Measurements from ENCODE around the gene OR5H6.
"Not testable (repeated sequence)": the region's sequence is repeated elsewhere in the genome, so short reads cannot be mapped to it uniquely, and the experiment has no call there.

OR5H6 gene

GRCh38 chr3:98263944-98264343 lies at the start of gene OR5H6:
Gene OR5H6 (plus strand): TSS chr3:98264244. CDS start chr3:98264333, 89 bp downstream.
- Mint-ChIP-seq H3K4me1 (no peaks in the 10 kb centered on the region), H3K27me3 (no peaks in the 10 kb centered on the region), H3K27ac (no peak within 1 kb of the TSS), H3K4me3 (no peak within 1 kb of the TSS), H3K9me3 (no peaks in the 10 kb centered on the region), H3K36me3 (ENCODE audit: low read depth) (no peaks in the 10 kb centered on the region)
- no peak for DNase-seq
- no peak for ATAC-seq

GRCh38 chr3:98215051-98215450 lies 49.0 kb upstream of the OR5H6 start:
- H3K4me1 Mint-ChIP-seq = no peaks in the 10 kb centered on the region
- DNase-seq = no peak
- no peak overlapping the region for H3K27ac Mint-ChIP-seq
- H3K9me3 Mint-ChIP-seq = peaks cover 4% of the 10 kb centered on the region
- H3K27me3 Mint-ChIP-seq = peaks cover 2% of the 10 kb centered on the region
- ATAC-seq = no peak
- H3K4me3 Mint-ChIP-seq = no peak overlapping the region
- H3K36me3 Mint-ChIP-seq (ENCODE audit: low read depth) = no peaks in the 10 kb centered on the region

- H3K9me3 Mint-ChIP-seq = no peaks in the 10 kb centered on the region
- no peak overlapping the region for H3K4me3 Mint-ChIP-seq
- H3K4me1 Mint-ChIP-seq = no peaks in the 10 kb centered on the region
- no peak overlapping the region for H3K27ac Mint-ChIP-seq
- DNase-seq = no peak
- H3K36me3 Mint-ChIP-seq (ENCODE audit: low read depth) = no peaks in the 10 kb centered on the region
- no peak for ATAC-seq
- H3K27me3 Mint-ChIP-seq = no peaks in the 10 kb centered on the region
These were observed 40.0 kb upstream of the OR5H6 start for GRCh38 chr3:98223907-98224672.

GRCh38 chr3:98232489-98232888 lies 31.6 kb upstream of the OR5H6 start:
- Mint-ChIP-seq H3K27me3 (no peaks in the 10 kb centered on the region), H3K4me3 (no peak overlapping the region), H3K9me3 (no peaks in the 10 kb centered on the region), H3K27ac (no peak overlapping the region), H3K36me3 (ENCODE audit: low read depth) (no peaks in the 10 kb centered on the region), H3K4me1 (no peaks in the 10 kb centered on the region)
- ATAC-seq = no peak
- DNase-seq = no peak

- Mint-ChIP-seq H3K27ac (no peak overlapping the region), H3K4me1 (no peaks in the 10 kb centered on the region), H3K9me3 (no peaks in the 10 kb centered on the region), H3K36me3 (ENCODE audit: low read depth) (no peaks in the 10 kb centered on the region), H3K4me3 (no peak overlapping the region), H3K27me3 (no peaks in the 10 kb centered on the region)
- ATAC-seq = no peak
- no peak for DNase-seq
These were observed 30.6 kb upstream of the OR5H6 start for GRCh38 chr3:98233468-98233867.

- H3K4me3 Mint-ChIP-seq = no peak overlapping the region
- no peak for DNase-seq
These were observed 23.9 kb upstream of the OR5H6 start for GRCh38 chr3:98240131-98240530.

GRCh38 chr3:98242155-98242554 lies 21.9 kb upstream of the OR5H6 start:
- Mint-ChIP-seq H3K27ac (no peak overlapping the region), H3K36me3 (ENCODE audit: low read depth) (no peaks in the 10 kb centered on the region), H3K27me3 (no peaks in the 10 kb centered on the region), H3K4me1 (no peaks in the 10 kb centered on the region), H3K4me3 (no peak overlapping the region), H3K9me3 (no peaks in the 10 kb centered on the region)
- ATAC-seq (no peak), DNase-seq (no peak)

More at GRCh38 chr3:98240131-98240530, 23.9 kb upstream of the OR5H6 start:
- Mint-ChIP-seq H3K27ac (no peak overlapping the region), H3K4me1 (no peaks in the 10 kb centered on the region), H3K9me3 (no peaks in the 10 kb centered on the region), H3K36me3 (ENCODE audit: low read depth) (no peaks in the 10 kb centered on the region), H3K27me3 (no peaks in the 10 kb centered on the region)
- no peak for ATAC-seq

- no peaks in the 10 kb centered on the region for H3K9me3 Mint-ChIP-seq
- ATAC-seq (no peak), DNase-seq (no peak)
- no peaks in the 10 kb centered on the region for H3K4me1 Mint-ChIP-seq
- no peaks in the 10 kb centered on the region for H3K27me3 Mint-ChIP-seq
- H3K36me3 Mint-ChIP-seq (ENCODE audit: low read depth) = no peaks in the 10 kb centered on the region
- H3K4me3 Mint-ChIP-seq = no peak overlapping the region
- no peak overlapping the region for H3K27ac Mint-ChIP-seq
These were observed 20.2 kb upstream of the OR5H6 start for GRCh38 chr3:98243843-98244242.

GRCh38 chr3:98246142-98246541 lies 17.9 kb upstream of the OR5H6 start:
- Mint-ChIP-seq H3K27ac (no peak overlapping the region), H3K4me3 (no peak overlapping the region), H3K27me3 (no peaks in the 10 kb centered on the region), H3K9me3 (no peaks in the 10 kb centered on the region), H3K4me1 (no peaks in the 10 kb centered on the region), H3K36me3 (ENCODE audit: low read depth) (no peaks in the 10 kb centered on the region)
- DNase-seq = no peak
- no peak for ATAC-seq

- H3K9me3 Mint-ChIP-seq; H3K36me3 Mint-ChIP-seq (ENCODE audit: low read depth); ATAC-seq; H3K27ac Mint-ChIP-seq; H3K4me1 Mint-ChIP-seq; DNase-seq; H3K4me3 Mint-ChIP-seq; H3K27me3 Mint-ChIP-seq: not testable (repeated sequence)
These were observed 8.0 kb upstream of the OR5H6 start for GRCh38 chr3:98256026-98256425.

- H3K4me1 Mint-ChIP-seq = no peaks in the 10 kb centered on the region
- ATAC-seq = no peak
- no peak overlapping the region for H3K4me3 Mint-ChIP-seq
- no peak for DNase-seq
- H3K27me3 Mint-ChIP-seq = no peaks in the 10 kb centered on the region
- no peaks in the 10 kb centered on the region for H3K36me3 Mint-ChIP-seq (ENCODE audit: low read depth)
- H3K27ac Mint-ChIP-seq = no peak overlapping the region
- H3K9me3 Mint-ChIP-seq = no peaks in the 10 kb centered on the region
These were observed 4.3 kb upstream of the OR5H6 start for GRCh38 chr3:98259707-98260106.

GRCh38 chr3:98262046-98262445 lies 2.0 kb upstream of the OR5H6 start:
- no peak overlapping the region for H3K4me3 Mint-ChIP-seq
- no peaks in the 10 kb centered on the region for H3K9me3 Mint-ChIP-seq
- H3K27ac Mint-ChIP-seq = no peak overlapping the region
- H3K4me1 Mint-ChIP-seq = no peaks in the 10 kb centered on the region
- DNase-seq (no peak), ATAC-seq (no peak)
- H3K27me3 Mint-ChIP-seq = no peaks in the 10 kb centered on the region
- no peaks in the 10 kb centered on the region for H3K36me3 Mint-ChIP-seq (ENCODE audit: low read depth)

GRCh38 chr3:98269846-98270245 lies 5.8 kb downstream of the OR5H6 start:
- peaks cover 9% of the 10 kb centered on the region for H3K9me3 Mint-ChIP-seq
- no peak overlapping the region for H3K27ac Mint-ChIP-seq
- no peak for ATAC-seq
- no peaks in the 10 kb centered on the region for H3K36me3 Mint-ChIP-seq (ENCODE audit: low read depth)
- no peaks in the 10 kb centered on the region for H3K27me3 Mint-ChIP-seq
- H3K4me1 Mint-ChIP-seq = no peaks in the 10 kb centered on the region
- H3K4me3 Mint-ChIP-seq = no peak overlapping the region
- DNase-seq = no peak

- H3K4me1 Mint-ChIP-seq = no peaks in the 10 kb centered on the region
- H3K4me3 Mint-ChIP-seq = no peak overlapping the region
- ATAC-seq (no peak), DNase-seq (no peak)
- H3K36me3 Mint-ChIP-seq (ENCODE audit: low read depth) = no peaks in the 10 kb centered on the region
- no peaks in the 10 kb centered on the region for H3K27me3 Mint-ChIP-seq
- H3K27ac Mint-ChIP-seq = no peak overlapping the region
- peaks cover 9% of the 10 kb centered on the region for H3K9me3 Mint-ChIP-seq
These were observed 8.1 kb downstream of the OR5H6 start for GRCh38 chr3:98272126-98272525.

- H3K27ac Mint-ChIP-seq = no peak overlapping the region
- no peaks in the 10 kb centered on the region for H3K4me1 Mint-ChIP-seq
These were observed 10.9 kb downstream of the OR5H6 start for GRCh38 chr3:98274914-98275313.

GRCh38 chr3:98282205-98282604 lies 18.2 kb downstream of the OR5H6 start, which contains the start of gene OR5H2:
Gene OR5H2 (plus strand): TSS chr3:98282505. CDS start chr3:98282903, 398 bp downstream.
- Mint-ChIP-seq H3K27ac (no peak within 1 kb of the TSS), H3K36me3 (ENCODE audit: low read depth) (no peaks in the 10 kb centered on the region), H3K27me3 (peaks cover 3% of the 10 kb centered on the region), H3K9me3 (no peaks in the 10 kb centered on the region), H3K4me1 (no peaks in the 10 kb centered on the region), H3K4me3 (no peak within 1 kb of the TSS)
- ATAC-seq = no peak
- DNase-seq = no peak

More at GRCh38 chr3:98274914-98275313, 10.9 kb downstream of the OR5H6 start:
- Mint-ChIP-seq H3K27me3 (peaks cover 3% of the 10 kb centered on the region), H3K4me3 (no peak overlapping the region), H3K36me3 (ENCODE audit: low read depth) (no peaks in the 10 kb centered on the region), H3K9me3 (peaks cover 8% of the 10 kb centered on the region)
- ATAC-seq = no peak
- DNase-seq = no peak

Measured in activated naive CD8-positive, alpha-beta T cell treated with anti-CD3 and anti-CD28 coated beads, Interleukin-2, amount 50 U/mL, for 24 hours (primary cell).